Tongue (tissue), 2 donors: Measurements from ENCODE around the gene SAMD3. TPM values are rescaled to one million over a fixed set of nuclear protein-coding genes. Genes with fewer than 3 reads are reported as not detected.
"Not testable (repeated sequence)": the region's sequence is repeated elsewhere in the genome, so short reads cannot be mapped to it uniquely, and the experiment has no call there.

Experiments
- DNase-seq: peaks from one replicate; pipeline ENCODE4 v3.0.0-alpha.2; 2015
- total RNA-seq: library from RNA; depleted of rRNA; stranded (reverse); fragments of >200 nt; gene quantifications from one replicate; pipeline ENCODE4 v1.2.3, GENCODE V29; 2014

SAMD3 gene
- total RNA-seq, 1 donor from 2014 or later: 4.8 TPM

GRCh38 chr6:130173377-130174004 lies 49.3 kb downstream of the SAMD3 start:
- not testable (repeated sequence) for DNase-seq

DNA sequence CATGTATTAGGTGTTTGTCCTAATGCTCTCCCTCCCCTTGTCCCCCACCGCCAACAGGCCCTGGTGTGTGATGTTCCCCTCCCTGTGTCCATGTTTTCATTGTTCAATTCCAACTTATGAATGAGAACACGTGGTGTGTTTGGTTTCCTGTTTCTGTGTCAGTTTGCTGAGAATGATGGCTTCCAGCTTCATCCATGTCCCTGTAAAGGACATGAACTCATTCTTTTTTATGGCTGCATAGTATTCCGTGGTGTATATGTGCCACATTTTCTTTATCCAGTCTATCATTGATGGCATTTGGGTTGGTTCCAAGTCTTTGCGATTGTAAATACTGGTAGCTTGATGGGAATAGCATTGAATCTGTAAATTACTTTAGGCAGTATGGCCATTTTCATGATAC lies 52.6 kb downstream of the SAMD3 start:
- not testable (repeated sequence) for DNase-seq

- DNase-seq: no peak
Observed at GRCh38 chr6:130167655-130168054, 55.1 kb downstream of the SAMD3 start.

DNA sequence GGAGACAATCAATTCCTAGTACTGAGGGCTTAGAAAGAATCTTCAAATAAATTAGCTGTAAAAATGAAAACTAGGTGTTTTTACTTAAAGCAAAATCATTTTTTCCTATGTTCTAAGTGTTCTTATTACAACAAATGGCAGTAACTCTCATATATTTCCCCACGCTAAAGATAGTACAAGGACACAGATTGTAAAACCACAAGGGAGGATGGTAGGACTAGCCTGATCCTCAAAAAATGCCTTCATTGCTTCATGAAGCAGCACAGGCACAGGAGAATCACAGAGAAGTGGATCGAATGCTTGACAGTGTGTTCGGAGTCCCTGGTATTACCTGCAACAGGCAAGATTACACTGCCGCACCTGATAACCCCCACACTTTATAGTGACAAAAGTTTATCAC lies 58.5 kb downstream of the SAMD3 start:
- no peak for DNase-seq

- DNase-seq: peak; percentile 55
Observed at GRCh38 chr6:130163266-130163665, 59.5 kb downstream of the SAMD3 start.

DNA sequence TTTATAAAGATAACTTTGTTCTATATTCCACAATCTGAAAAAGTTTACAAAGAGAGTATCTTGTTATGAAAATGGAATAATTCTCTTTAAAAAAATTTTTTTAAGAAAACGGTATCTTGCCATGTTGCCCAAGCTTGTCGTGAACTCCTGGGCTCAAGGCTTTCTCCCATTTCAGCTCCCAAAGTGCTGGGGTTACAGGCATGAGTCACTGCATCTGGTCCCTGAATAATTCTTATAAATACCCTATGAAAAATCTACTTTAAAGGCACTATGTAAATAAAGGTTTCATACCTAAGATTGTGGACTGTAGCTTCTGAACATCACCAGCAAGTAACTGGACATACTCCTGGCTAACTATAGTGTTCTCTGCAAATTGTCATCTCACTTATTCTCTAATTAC lies 60.3 kb downstream of the SAMD3 start:
- no peak for DNase-seq

GRCh38 chr6:130161683-130162404 lies 60.9 kb downstream of the SAMD3 start:
- peak; percentile 86 for DNase-seq

DNA sequence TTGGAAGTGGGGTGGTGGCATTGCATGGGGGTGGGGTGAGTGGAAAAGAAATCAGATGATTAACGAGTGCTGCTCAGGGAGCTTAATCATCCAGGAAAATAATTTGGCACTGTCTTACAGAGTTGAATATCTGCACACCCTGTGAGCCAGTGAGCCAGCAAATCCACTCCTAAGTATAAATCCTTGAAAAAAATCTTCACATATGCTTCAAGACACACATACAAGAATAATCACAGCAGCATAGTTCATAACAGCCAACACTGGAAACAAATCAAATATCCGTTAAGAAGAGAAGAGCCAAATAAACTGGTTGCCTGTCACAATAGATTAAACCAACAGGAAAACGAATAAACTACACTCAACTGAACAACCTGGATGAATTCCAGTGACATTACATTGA lies 62.8 kb downstream of the SAMD3 start:
- DNase-seq: peak; percentile 65

DNA sequence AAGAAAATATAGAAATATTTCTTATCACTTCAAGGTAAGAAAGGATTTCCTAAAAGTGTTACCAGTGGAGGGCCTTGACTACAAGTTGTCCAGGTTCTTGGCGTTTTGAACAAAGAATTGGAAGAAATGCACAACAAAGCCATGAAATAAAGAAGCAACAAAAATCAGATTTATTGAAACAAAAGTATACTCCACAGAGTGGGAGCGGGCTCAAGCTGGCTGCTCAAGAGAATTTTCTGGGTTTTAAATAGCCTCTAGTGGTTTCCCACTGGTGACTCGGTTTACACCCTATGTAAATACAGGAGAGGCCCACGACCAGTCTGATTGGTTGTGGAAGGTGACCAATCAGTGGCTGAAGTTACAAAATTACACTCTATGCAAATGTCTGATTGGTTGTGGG lies 64.2 kb downstream of the SAMD3 start:
- no peak for DNase-seq

DNA sequence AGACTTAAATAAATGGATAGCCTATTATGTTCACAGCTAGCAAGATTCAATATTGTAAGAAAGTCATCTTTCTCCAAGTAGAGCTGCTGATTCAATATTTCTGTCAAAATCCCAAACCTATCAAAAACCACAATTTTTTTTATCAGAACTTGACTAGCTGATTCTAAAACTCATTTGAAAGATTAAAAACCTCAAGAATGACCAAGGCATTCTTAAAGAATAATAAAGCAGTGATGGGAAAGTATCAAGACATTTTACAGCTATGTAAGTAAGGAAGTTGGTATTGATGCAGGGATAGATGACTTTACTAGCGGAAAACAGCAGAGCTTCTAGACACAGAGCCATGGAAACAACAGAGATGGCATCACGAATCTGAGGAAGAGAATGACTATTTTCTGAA lies 64.7 kb downstream of the SAMD3 start:
- DNase-seq: no peak

GRCh38 chr6:130156908-130157307 lies 65.8 kb downstream of the SAMD3 start:
- no peak for DNase-seq

GRCh38 chr6:130152908-130153510 lies 69.7 kb downstream of the SAMD3 start:
- peak; percentile 32 for DNase-seq

DNA sequence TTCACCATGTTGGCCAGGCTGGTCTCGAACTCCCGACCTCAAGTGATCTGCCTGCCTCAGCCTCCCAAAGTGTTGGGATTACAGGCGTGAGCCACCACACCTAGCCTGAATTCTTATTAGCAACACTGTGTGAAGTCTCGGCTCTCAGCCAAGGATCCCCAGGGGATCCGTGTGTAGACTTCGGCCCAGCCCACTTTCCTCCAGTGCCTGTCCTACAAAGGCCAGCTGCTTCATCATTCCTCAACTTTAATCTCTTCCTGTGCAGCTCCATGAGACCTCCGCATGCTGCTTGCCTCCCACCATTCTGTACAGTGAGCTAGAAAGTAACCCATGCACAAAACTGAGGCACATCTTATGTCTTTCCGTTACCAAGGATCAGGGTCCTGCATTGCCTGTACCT lies 71.8 kb downstream of the SAMD3 start:
- no peak for DNase-seq

DNA sequence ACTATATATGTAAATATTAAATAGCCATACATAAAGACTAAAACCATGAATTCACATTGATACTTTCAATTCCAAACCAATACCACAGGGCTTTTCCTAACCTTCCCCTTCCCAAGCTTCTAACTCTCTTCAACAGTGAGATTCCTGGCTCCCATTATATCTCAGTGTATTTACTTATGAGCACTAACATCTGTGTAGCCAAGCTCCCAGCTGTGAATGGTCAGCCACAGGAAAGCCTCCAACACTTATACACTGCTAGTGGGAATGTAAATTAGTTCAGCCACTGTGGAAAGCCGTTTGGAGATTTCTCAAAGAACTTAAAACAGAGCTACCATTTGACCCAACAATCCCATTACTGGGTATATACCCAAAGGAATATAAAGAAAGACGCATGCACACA lies 73.7 kb downstream of the SAMD3 start:
- DNase-seq: not testable (repeated sequence)

DNA sequence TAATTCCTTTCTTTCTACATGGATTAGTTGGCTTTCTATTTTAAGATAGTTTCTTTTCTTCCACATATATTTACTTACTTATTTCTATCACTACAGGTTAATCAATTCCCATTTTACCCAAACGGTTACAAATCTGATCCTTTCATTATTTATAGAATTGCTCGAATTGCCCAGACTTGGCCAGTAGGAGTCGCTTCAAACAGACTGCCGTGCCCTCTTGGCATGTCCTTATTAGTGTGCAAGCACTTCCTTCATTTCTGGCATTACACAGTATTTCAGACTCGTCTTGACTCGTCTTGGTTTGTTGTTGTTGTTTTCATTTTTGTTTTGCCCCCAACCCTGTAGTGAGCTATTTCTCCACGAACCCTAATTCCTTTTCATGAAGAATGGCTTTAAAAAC lies 74.6 kb downstream of the SAMD3 start:
- no peak for DNase-seq

GRCh38 chr6:130147111-130147510 lies 75.6 kb downstream of the SAMD3 start:
- DNase-seq: no peak

GRCh38 chr6:130143709-130144108 lies 79.0 kb downstream of the SAMD3 start:
- no peak for DNase-seq

GRCh38 chr6:130140084-130140483 lies 82.7 kb downstream of the SAMD3 start:
- no peak for DNase-seq

- DNase-seq: no peak
Observed at GRCh38 chr6:130138909-130139242, 83.9 kb downstream of the SAMD3 start.

DNA sequence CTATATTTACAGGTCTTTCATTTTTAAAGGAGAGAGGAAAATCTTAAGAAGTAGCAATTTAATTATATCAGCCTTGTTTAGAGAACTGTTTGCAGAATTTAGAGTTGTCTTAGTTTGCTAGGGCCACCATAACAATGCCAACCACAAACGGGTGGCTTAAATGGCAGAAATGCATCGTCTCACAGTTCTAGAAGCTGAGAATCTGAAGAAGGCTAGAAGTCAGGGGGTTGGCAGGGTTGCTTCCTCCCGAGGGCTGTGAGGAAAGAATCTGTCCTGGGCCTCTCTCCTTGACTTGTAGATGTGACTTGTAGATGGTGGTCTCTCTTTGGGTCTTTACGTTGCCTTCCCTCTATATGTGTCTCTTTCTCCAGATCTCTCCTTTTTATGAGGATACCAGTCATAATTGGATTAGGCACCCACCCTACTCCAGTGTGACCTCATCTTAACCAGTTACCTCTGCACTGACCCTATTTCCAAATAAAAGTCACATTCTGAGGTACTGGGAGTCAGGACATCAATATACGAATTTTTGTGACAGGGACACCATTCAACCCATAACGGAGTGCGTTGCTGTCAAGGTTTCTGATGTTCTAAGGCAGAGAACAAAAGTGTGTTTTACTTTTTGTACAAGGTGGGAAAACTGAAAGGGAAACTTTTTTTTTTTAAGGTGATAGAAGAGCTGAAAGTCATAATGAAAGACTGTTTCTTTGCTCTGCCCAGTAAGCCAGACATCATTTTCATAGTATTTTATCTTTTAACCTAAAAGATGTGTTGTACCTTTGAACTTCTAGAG lies 84.4 kb downstream of the SAMD3 start:
- DNase-seq: no peak

DNA sequence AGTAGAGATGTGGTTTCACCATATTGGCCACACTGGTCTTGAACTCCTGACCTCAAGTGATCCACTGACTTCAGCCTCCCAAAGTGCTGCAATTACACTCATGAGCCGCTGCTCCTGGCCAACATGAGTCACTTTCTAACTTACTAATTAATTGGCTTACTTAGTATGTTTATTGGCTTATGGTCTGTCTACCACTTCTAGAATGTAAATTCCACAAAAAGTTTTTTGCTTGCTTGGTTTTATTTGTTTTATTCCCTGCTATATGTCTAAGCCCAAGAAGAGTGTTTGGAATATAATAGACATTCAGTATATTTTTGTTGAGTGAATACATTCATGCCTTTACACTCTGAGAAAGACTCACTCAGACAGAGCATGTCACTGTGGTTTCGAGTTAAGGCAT lies 86.0 kb downstream of the SAMD3 start:
- DNase-seq: no peak

- no peak for DNase-seq
Observed at GRCh38 chr6:130134582-130134981, 88.2 kb downstream of the SAMD3 start.

GRCh38 chr6:130132286-130132701 lies 90.5 kb downstream of the SAMD3 start:
- no peak for DNase-seq
